Erythroblast (primary cell): Measurements from ENCODE around the gene MT1H.

Experiments
- GATA1 ChIP-seq: IDR thresholded peaks from 2 replicates; pipeline ENCODE4 v1.6.1; 2011; ENCODE audit warnings: low read depth, mild to moderate bottlenecking, control low read depth, low read length, moderate library complexity
- POLR2A ChIP-seq: IDR thresholded peaks from 2 replicates; pipeline ENCODE4 v1.6.1; 2011; ENCODE audit warnings: mild to moderate bottlenecking, low read length

GRCh38 chr16:56643080-56643778 is 26.4 kb upstream of the MT1H start:
- TF ChIP-seq POLR2A (no peak), GATA1 (no peak)
